ENCODE results near the gene POLE. TPM values are rescaled to one million over a fixed set of nuclear protein-coding genes. Genes with fewer than 3 reads are reported as not detected.

The POLE gene
- total RNA-seq, 2 donors from 2014 or later, result 9.3 to 12.1 TPM

GRCh38 chr12:132660052-132660451 is 27.1 kb downstream of the POLE start:
- DNase-seq (no peak), ATAC-seq (no peak)
- intact Hi-C loops (cut with DNase I), result no loop called here

- DNase-seq, result no peak
- intact Hi-C loops (cut with DNase I), result no loop called here
- ATAC-seq, result no peak
Measured at GRCh38 chr12:132659146-132659545, 28.0 kb downstream of the POLE start.

GRCh38 chr12:132658149-132658894 is 28.8 kb downstream of the POLE start:
- no peak for ATAC-seq
- intact Hi-C loops (cut with DNase I), result no loop called here

GRCh38 chr12:132657004-132657727 is 30.0 kb downstream of the POLE start:
- ATAC-seq, result no peak
- DNase-seq, result no peak
- intact Hi-C loops (cut with DNase I), result no loop called here

More at GRCh38 chr12:132658149-132658894, 28.8 kb downstream of the POLE start:
- no peak for DNase-seq

- intact Hi-C loops (cut with DNase I), result no loop called here
- DNase-seq, result no peak
- ATAC-seq, result no peak
Measured at GRCh38 chr12:132653567-132654290, 33.4 kb downstream of the POLE start.

GRCh38 chr12:132651444-132652100 is 35.6 kb downstream of the POLE start:
- intact Hi-C loops (cut with DNase I), result no loop called here
- no peak for DNase-seq
- ATAC-seq, result no peak

GRCh38 chr12:132649226-132649945 is 37.8 kb downstream of the POLE start:
- intact Hi-C loops (cut with DNase I), result no loop called here
- no peak for ATAC-seq
- DNase-seq, result no peak

- no peak for ATAC-seq
- DNase-seq, result no peak
- intact Hi-C loops (cut with DNase I), result no loop called here
Measured at GRCh38 chr12:132648616-132649225, 38.4 kb downstream of the POLE start.

- DNase-seq (no peak), ATAC-seq (no peak)
- intact Hi-C loops (cut with DNase I), result no loop called here
Measured at GRCh38 chr12:132647858-132648257, 39.3 kb downstream of the POLE start.

- intact Hi-C loops (cut with DNase I), result no loop called here
- ATAC-seq (no peak), DNase-seq (no peak)
Measured at GRCh38 chr12:132646850-132647249, 40.3 kb downstream of the POLE start.

GRCh38 chr12:132642846-132643835 is 44.0 kb downstream of the POLE start:
- intact Hi-C loops (cut with DNase I), result no loop called here
- DNase-seq (no peak), ATAC-seq (no peak)

- no peak for ATAC-seq
- no peak for DNase-seq
- intact Hi-C loops (cut with DNase I), result no loop called here
Measured at GRCh38 chr12:132641811-132642650, 45.1 kb downstream of the POLE start.

GRCh38 chr12:132640936-132641335 is 46.2 kb downstream of the POLE start:
- DNase-seq (no peak), ATAC-seq (no peak)
- intact Hi-C loops (cut with DNase I), result no loop called here

- DNase-seq (no peak), ATAC-seq (no peak)
- intact Hi-C loops (cut with DNase I), result no loop called here
Measured at GRCh38 chr12:132639956-132640520, 47.1 kb downstream of the POLE start.

GRCh38 chr12:132638541-132639408 is 48.4 kb downstream of the POLE start:
- ATAC-seq, result peak; percentile 27 to 83
- DNase-seq, result no peak
- intact Hi-C loops (cut with DNase I), result no loop called here
